ENCODE results near the gene RPS6KB1.
"Not testable (repeated sequence)": the region's sequence is repeated elsewhere in the genome, so short reads cannot be mapped to it uniquely, and the experiment has no call there.

The RPS6KB1 gene

DNA sequence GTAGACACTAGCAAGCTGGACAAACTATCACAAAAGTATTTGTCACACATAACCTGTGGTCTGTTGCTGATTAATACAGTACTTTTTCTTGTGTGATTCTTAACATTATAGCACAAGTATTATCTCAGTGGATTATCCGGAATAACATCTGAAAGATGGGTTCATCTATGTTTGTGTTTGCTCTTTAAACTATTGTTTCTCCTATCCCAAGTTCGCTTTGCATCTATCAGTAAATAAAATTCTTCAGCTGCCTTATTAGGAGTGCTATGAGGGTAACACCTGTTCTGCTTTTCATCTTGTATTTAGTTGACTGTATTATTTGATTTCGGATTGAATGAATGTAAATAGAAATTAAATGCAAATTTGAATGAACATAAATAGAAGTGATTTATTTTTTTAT, 57.1 kb downstream of the RPS6KB1 start:
- TF ChIP-seq, protein P1, sequence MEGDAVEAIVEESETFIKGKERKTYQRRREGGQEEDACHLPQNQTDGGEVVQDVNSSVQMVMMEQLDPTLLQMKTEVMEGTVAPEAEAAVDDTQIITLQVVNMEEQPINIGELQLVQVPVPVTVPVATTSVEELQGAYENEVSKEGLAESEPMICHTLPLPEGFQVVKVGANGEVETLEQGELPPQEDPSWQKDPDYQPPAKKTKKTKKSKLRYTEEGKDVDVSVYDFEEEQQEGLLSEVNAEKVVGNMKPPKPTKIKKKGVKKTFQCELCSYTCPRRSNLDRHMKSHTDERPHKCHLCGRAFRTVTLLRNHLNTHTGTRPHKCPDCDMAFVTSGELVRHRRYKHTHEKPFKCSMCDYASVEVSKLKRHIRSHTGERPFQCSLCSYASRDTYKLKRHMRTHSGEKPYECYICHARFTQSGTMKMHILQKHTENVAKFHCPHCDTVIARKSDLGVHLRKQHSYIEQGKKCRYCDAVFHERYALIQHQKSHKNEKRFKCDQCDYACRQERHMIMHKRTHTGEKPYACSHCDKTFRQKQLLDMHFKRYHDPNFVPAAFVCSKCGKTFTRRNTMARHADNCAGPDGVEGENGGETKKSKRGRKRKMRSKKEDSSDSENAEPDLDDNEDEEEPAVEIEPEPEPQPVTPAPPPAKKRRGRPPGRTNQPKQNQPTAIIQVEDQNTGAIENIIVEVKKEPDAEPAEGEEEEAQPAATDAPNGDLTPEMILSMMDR (conservative IDR thresholded peaks at IDR 0.05; ENCODE audit: control insufficient read depth, insufficient read depth, low read depth, low read length), result no peak
- no peak overlapping the region for H3K4me3 ChIP-seq (ENCODE audit: control insufficient read depth, low read depth, low read length)
- DNase-seq (ENCODE audit: low read depth), result no peak

DNA sequence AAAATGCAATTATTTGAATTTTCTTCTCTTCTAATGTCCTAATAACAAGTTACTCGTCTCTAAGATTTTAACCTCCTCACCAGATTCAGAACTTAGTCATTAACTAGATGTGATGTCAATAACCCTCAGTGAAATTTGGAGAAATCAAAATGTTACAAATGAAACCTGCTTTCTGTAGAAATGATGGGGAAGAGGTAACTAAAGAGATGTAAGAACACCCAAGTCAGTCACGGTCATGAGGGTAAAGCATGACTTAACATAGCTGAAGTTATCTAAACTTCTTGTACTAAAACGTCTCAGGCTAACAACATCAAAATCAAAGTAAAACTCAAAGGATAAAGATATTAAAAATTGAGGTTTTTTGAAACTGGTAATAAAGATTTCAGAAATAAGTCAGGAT, 61.9 kb downstream of the RPS6KB1 start:
- no peak overlapping the region for H3K4me3 ChIP-seq (ENCODE audit: control insufficient read depth, low read depth, low read length)
- DNase-seq (ENCODE audit: low read depth), result no peak
- TF ChIP-seq, protein P1 (conservative IDR thresholded peaks at IDR 0.05; ENCODE audit: control insufficient read depth, insufficient read depth, low read depth, low read length), result no peak

DNA sequence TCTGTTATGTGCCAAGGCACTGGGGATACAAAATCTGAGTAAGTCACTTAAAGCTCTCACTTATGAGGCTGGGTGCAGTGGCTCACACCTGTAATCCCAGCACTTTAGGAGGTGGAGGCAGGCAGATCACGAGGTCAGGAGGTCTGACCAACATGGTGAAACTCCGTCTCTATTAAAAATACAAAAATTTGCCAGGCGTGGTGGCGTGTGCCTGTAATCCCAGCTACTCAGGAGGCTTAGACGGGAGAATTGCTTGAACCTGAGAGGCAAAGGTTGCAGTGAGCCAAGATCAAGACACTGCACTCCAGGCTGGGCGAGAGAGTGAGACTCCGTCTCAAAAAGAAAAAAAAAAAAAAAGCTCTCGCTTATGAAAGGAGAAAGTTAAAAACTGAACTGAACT, 66.7 kb downstream of the RPS6KB1 start:
- H3K4me3 ChIP-seq (ENCODE audit: control insufficient read depth, low read depth, low read length); DNase-seq (ENCODE audit: low read depth): not testable (repeated sequence)

DNA sequence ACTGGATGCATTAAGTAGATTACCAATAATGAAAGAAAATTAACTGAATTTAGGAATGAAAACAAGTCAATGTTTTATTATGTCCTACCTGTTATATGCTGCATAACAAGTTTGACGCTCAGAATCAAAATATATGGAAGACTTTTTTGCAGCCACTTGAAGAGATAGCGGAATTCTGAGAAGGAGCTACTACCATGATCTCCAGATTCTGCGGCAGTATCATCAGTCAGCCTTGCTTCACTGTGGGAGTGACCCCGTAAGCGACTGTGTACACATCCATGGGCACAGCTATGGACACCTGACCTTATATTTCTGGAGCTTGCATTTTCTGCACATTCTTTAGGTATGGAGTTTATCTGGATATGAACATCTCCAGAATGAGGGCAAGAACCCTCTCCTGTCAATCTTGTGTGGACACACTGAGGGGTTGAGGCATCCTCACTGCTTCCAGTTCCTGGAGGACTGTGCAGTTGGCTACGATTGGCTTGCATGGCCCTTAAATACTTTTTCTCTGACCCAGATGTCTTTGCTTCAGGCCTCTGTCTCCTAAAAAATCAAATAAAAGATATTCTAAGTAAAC, 69.9 kb downstream of the RPS6KB1 start:
- no peak overlapping the region for H3K4me3 ChIP-seq (ENCODE audit: control insufficient read depth, low read depth, low read length)

GRCh38 chr17:59963738-59964481, 71.0 kb downstream of the RPS6KB1 start:
- TF ChIP-seq, protein P1 (conservative IDR thresholded peaks at IDR 0.05; ENCODE audit: control insufficient read depth, insufficient read depth, low read depth, low read length), result no peak
- H3K4me3 ChIP-seq (ENCODE audit: control insufficient read depth, low read depth, low read length), result peak overlapping the region; percentile 92
- DNase-seq (ENCODE audit: low read depth), result peak; percentile 65

More for the DNA sequence above, 69.9 kb downstream of the RPS6KB1 start:
- TF ChIP-seq, protein P1 (conservative IDR thresholded peaks at IDR 0.05; ENCODE audit: control insufficient read depth, insufficient read depth, low read depth, low read length), result no peak
- no peak for DNase-seq (ENCODE audit: low read depth)

- DNase-seq (ENCODE audit: low read depth), result peak; percentile 83
- TF ChIP-seq, protein P1 (conservative IDR thresholded peaks at IDR 0.05; ENCODE audit: control insufficient read depth, insufficient read depth, low read depth, low read length), result no peak
- H3K4me3 ChIP-seq (ENCODE audit: control insufficient read depth, low read depth, low read length), result peak within 1 kb of the TSS; percentile 92
These were observed 71.8 kb downstream of the RPS6KB1 start, which contains the start of gene RNFT1 for GRCh38 chr17:59964482-59965328. Gene RNFT1 (minus strand): TSS chr17:59964740. CDS start chr17:59964663, 77 bp downstream.

- not testable (repeated sequence) for H3K4me3 ChIP-seq (ENCODE audit: control insufficient read depth, low read depth, low read length); DNase-seq (ENCODE audit: low read depth)
These were observed 78.8 kb downstream of the RPS6KB1 start for GRCh38 chr17:59971771-59972170.

Data from fibroblast of mammary gland (primary cell).